NT2/D1 (cell line): Measurements from ENCODE around the gene POR.

Experiments
- SUZ12 ChIP-seq: IDR thresholded peaks from 2 replicates; pipeline ENCODE4 v1.6.1; 2011; ENCODE audit not compliant: insufficient read length, insufficient read depth; ENCODE audit errors: extremely low read depth
- YY1 ChIP-seq: IDR thresholded peaks from 2 replicates; pipeline ENCODE4 v1.6.1; 2011; ENCODE audit not compliant: insufficient read length, insufficient read depth
- ZNF274 ChIP-seq: IDR thresholded peaks from 2 replicates; pipeline ENCODE4 v1.6.1; 2011; ENCODE audit warnings: mild to moderate bottlenecking, low read depth, low read length

GRCh38 chr7:76022026-76022780, 107.2 kb downstream of the POR start:
- TF ChIP-seq YY1 (no peak), ZNF274 (no peak), SUZ12 (no peak)
